Panc1 (cell line): ENCODE data around the gene SMARCB1. TPM values are rescaled to one million over a fixed set of nuclear protein-coding genes. Genes with fewer than 3 reads are reported as not detected.

Experiments
- ATAC-seq: fragments of 200-7000 bp; cut with Tn5 transposase; 2 replicates; pipeline ENCODE4 v1.9.1; 2020; ENCODE audit warnings: mild to moderate bottlenecking, moderate library complexity
- BruUV-seq: library from RNA; stranded (reverse); fragments of 400-500 nt; replicated peaks from 2 replicates; lab custom pipeline; 2021; lab: Mats Ljungman, UMichigan
- CTCF ChIA-PET: fragments of 300-600 bp; sonication (Branson Sonifier 250); formaldehyde crosslinking; loops from one replicate; lab custom pipeline; 2022; ENCODE audit warnings: antibody characterized with exemption; lab: Charles Lee
- POLR2A ChIA-PET: fragments of 300-600 bp; sonication (Branson Sonifier 250); formaldehyde crosslinking; loops from one replicate; lab custom pipeline; 2022; ENCODE audit warnings: antibody characterized with exemption; lab: Charles Lee
- DNase-seq: peaks from one replicate; pipeline ENCODE4 v3.0.0-alpha.2; 2010; ENCODE audit warnings: low read depth, low spot score
- H3K27ac ChIP-seq: 2 replicates; pipeline ENCODE4 v1.5.1; 2011; ENCODE audit warnings: mild to moderate bottlenecking, low read length, inconsistent platforms
- H3K27me3 ChIP-seq: fragments of 200-500 bp; sonication (Bioruptor generic); 2 replicates; pipeline ENCODE4 v1.6.0; 2014; ENCODE audit warnings: low read length, inconsistent platforms; ENCODE audit not compliant: control insufficient read depth, insufficient read depth
- H3K36me3 ChIP-seq: fragments of 200-500 bp; sonication (Bioruptor generic); 2 replicates; pipeline ENCODE4 v1.5.1; 2014; ENCODE audit warnings: inconsistent platforms, mild to moderate bottlenecking, low read length, moderate library complexity; ENCODE audit not compliant: control insufficient read depth, insufficient read depth
- H3K4me1 ChIP-seq: 2 replicates; pipeline ENCODE4 v1.5.1; 2011; ENCODE audit warnings: inconsistent platforms, mild to moderate bottlenecking, low read length, moderate library complexity; ENCODE audit not compliant: control insufficient read depth, insufficient read depth
- H3K4me3 ChIP-seq, 2 experiments: 2 replicates each; pipeline ENCODE4 v1.5.1; 2011 to 2012; ENCODE audit warnings: low read depth in 2 of 2, low read length in 2 of 2, mild to moderate bottlenecking in 2 of 2, inconsistent platforms in 1 of 2, moderate library complexity in 1 of 2
- H3K9me3 ChIP-seq: fragments of 200-500 bp; sonication (Bioruptor generic); 2 replicates; pipeline ENCODE4 v1.5.1; 2014; ENCODE audit warnings: low read depth, mild to moderate bottlenecking, inconsistent platforms, low read length, moderate library complexity; ENCODE audit not compliant: control insufficient read depth, insufficient read depth
- POLR2AphosphoS5 ChIP-seq: IDR thresholded peaks from 2 replicates; pipeline ENCODE4 v1.6.1; 2012; ENCODE audit warnings: mild to moderate bottlenecking, low read depth, low read length, moderate library complexity
- REST ChIP-seq, 2 experiments: IDR thresholded peaks; 2 replicates each; pipeline ENCODE4 v1.6.1; 2011 to 2012; ENCODE audit warnings: low read depth in 2 of 2, control low read depth in 1 of 2, low read length in 1 of 2, mild to moderate bottlenecking in 1 of 2, moderate library complexity in 1 of 2; ENCODE audit not compliant: insufficient read depth in 1 of 2
- SIN3A ChIP-seq: IDR thresholded peaks from 2 replicates; pipeline ENCODE4 v1.6.1; 2012; ENCODE audit warnings: low read depth, mild to moderate bottlenecking, low read length, moderate library complexity, borderline replicate concordance; ENCODE audit not compliant: insufficient read depth
- TCF7L2 ChIP-seq: IDR thresholded peaks from 2 replicates; pipeline ENCODE4 v1.6.1; 2011; ENCODE audit warnings: mild to moderate bottlenecking, low read depth, low read length, inconsistent platforms
- in situ Hi-C: cut with HindIII; loops from 2 replicates; pipeline ENCODE4 v1.10.0; 2016; ENCODE audit warnings: low sequenced_read_pairs, low pct_unique_long_range_greater_than_20kb
- intact Hi-C: fragments of 100-400 bp; cut with micrococcal nuclease; formaldehyde crosslinking; loops from one replicate; pipeline ENCODE4 v1.10.0; 2022; ENCODE audit not compliant: unreplicated experiment
- total RNA-seq: library from RNA; stranded (reverse); gene quantifications from one replicate; pipeline ENCODE4 v1.2.1, GENCODE V29; 2021; ENCODE audit not compliant: unreplicated experiment
- TF ChIP-seq, protein P1 (sequence below): fragments of 450-650 bp; IDR thresholded peaks from 2 replicates; pipeline ENCODE4 v1.5.1; 2017; ENCODE audit warnings: mild to moderate bottlenecking

Gene SMARCB1
- total RNA-seq, 1 experiment from 2014 or later, result 70.2 TPM

DNA sequence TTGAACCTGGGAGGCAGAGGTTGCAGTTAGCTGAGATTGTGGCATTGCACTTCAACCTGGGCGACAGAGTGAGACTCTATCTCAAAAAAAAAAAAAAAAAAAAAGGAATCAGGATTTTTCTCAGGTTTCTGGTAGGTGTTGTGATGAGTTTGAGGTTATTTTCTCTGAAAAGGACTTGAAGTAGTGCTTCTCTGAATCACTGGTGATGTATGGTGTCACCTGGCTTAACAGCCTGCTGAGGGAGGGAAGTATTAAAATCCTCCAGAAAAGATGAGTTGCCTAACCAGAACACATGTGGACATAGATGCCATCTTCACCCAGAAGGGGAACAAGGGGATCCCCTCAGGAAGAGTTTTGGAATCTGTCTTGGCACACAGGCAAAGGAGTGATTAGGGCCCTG is 20.1 kb downstream of the SMARCB1 start:
- Histone ChIP-seq H3K9me3 (no peaks in the 10 kb centered on the region), H3K27me3 (no peaks in the 10 kb centered on the region), H3K4me3 (no peak overlapping the region), H3K27ac (no peak overlapping the region), H3K4me1 (no peaks in the 10 kb centered on the region), H3K36me3 (peaks cover 13% of the 10 kb centered on the region)
- no TSS peak for BruUV-seq
- ChIA-PET POLR2A (no interaction called here), CTCF (no interaction called here)
- TF ChIP-seq POLR2AphosphoS5 (no peak), REST (IDR thresholded peaks at IDR 0.05; ENCODE audit: insufficient read depth in 1 of 2, low read depth in 2 of 2, low read length in 1 of 2) (no peak), TCF7L2 (no peak)
- TF ChIP-seq, protein P1, sequence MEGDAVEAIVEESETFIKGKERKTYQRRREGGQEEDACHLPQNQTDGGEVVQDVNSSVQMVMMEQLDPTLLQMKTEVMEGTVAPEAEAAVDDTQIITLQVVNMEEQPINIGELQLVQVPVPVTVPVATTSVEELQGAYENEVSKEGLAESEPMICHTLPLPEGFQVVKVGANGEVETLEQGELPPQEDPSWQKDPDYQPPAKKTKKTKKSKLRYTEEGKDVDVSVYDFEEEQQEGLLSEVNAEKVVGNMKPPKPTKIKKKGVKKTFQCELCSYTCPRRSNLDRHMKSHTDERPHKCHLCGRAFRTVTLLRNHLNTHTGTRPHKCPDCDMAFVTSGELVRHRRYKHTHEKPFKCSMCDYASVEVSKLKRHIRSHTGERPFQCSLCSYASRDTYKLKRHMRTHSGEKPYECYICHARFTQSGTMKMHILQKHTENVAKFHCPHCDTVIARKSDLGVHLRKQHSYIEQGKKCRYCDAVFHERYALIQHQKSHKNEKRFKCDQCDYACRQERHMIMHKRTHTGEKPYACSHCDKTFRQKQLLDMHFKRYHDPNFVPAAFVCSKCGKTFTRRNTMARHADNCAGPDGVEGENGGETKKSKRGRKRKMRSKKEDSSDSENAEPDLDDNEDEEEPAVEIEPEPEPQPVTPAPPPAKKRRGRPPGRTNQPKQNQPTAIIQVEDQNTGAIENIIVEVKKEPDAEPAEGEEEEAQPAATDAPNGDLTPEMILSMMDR, result no peak
- in situ Hi-C loops, result no loop called here
- intact Hi-C loops, result no loop called here
- no peak for ATAC-seq
- no peak for DNase-seq

DNA sequence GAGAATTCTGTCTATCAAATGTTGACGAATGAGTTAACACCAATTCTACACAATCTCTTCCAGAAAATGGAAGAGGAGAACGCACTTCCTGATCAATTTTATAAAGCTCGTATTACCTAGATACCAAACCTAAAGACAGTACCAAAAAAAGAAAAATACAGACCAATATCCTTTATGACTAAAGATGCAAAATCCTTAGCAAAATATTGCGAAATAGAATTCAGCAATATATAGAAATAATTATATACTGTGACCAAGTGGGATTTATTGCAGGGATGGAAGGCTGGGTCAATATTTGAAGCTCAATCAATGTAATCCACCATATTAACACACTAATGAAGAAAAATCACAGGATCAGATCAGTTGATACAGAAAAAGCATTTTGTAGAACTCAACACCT is 25.6 kb downstream of the SMARCB1 start:
- H3K36me3 ChIP-seq, result peaks cover 4% of the 10 kb centered on the region; the same call in 1 of the 2 replicates

More for the DNA sequence above, 25.6 kb downstream of the SMARCB1 start:
- H3K9me3 ChIP-seq, result no peaks in the 10 kb centered on the region
- in situ Hi-C loops (no loop called here), intact Hi-C loops (no loop called here)
- ChIA-PET CTCF (no interaction called here), POLR2A (no interaction called here)
- H3K4me1 ChIP-seq, result no peaks in the 10 kb centered on the region
- DNase-seq (no peak), ATAC-seq (no peak)
- no TSS peak for BruUV-seq
- H3K27ac ChIP-seq, result no peak overlapping the region
- no peaks in the 10 kb centered on the region for H3K27me3 ChIP-seq
- H3K4me3 ChIP-seq, result no peak overlapping the region
- TF ChIP-seq, protein P1, result no peak
- no peak for TF ChIP-seq TCF7L2
- TF ChIP-seq REST (IDR thresholded peaks at IDR 0.05; ENCODE audit: insufficient read depth in 1 of 2, low read depth in 2 of 2, low read length in 1 of 2), result no peak
- no peak for TF ChIP-seq POLR2AphosphoS5
- TF ChIP-seq SIN3A, result no peak
